Measurements from ENCODE around the gene MYCL. TPM values are rescaled to one million over a fixed set of nuclear protein-coding genes. Genes with fewer than 3 reads are reported as not detected.

The MYCL gene
- total RNA-seq, 3 donors from 2014 or later, result 0.08 to 0.38 (median 0.18) TPM

DNA sequence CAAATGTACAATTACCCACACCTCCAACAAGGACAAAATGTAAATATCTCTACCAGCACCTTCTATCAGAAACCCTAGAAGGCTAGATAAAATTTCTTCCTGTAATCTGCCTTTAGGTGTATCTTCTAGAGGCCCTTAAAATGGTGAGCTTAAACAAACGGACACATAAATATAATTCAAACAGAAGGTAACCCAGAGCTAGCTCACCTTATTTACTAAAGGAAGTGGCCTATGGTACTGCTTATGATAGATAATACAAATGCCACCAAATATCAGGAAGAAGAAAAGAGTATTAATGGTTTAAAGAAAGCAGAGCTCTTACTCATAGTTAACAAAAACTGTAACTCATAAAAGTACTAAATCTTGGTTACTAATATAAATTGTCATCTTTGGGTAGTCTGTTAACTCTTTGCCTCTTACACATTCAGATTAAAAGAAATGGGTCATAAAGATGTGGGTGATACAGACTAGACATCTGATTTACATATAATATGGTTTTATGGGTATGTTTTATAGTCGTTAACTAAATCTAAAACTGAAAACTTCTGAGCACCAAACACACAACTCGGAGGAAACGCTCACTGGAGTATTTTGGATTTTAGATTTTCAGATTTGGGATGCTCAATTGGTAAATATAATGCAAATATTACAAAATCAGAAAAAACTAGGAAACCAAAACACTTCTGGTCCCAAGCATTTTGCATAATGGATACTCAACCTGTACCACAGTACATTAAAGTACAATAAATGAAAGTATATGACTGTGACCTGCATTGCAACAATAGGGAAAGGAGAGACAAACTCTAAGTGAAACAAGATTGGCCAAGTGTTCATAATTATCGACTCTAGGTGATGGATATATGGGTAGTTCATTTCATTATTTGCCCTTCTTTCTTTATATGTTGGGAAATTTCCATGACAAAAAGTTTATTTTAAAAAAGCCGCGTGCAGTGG, 41.6 kb downstream of the MYCL start:
- Mint-ChIP-seq H3K4me1 (ENCODE audit: low read depth) (peaks cover 9% of the 10 kb centered on the region), H3K36me3 (ENCODE audit: insufficient read depth) (peaks cover 31% of the 10 kb centered on the region), H3K4me3 (no peak overlapping the region), H3K9me3 (no peaks in the 10 kb centered on the region), H3K27me3 (ENCODE audit: low read depth) (no peaks in the 10 kb centered on the region)
- DNase-seq, result no peak
- peak in 1 of 2 donors; percentile 32 for ATAC-seq

GRCh38 chr1:39858315-39858714, 43.4 kb downstream of the MYCL start:
- ATAC-seq, result no peak
- Mint-ChIP-seq H3K36me3 (ENCODE audit: insufficient read depth) (peaks cover 34% of the 10 kb centered on the region), H3K4me1 (ENCODE audit: low read depth) (peaks cover 5% of the 10 kb centered on the region)

GRCh38 chr1:39857126-39857878, 44.4 kb downstream of the MYCL start:
- H3K9me3 Mint-ChIP-seq, result no peaks in the 10 kb centered on the region
- no peak overlapping the region for H3K4me3 Mint-ChIP-seq
- H3K36me3 Mint-ChIP-seq (ENCODE audit: insufficient read depth), result peaks cover 32% of the 10 kb centered on the region
- ATAC-seq, result no peak
- no peak for DNase-seq
- H3K27me3 Mint-ChIP-seq (ENCODE audit: low read depth), result no peaks in the 10 kb centered on the region
- peaks cover 5% of the 10 kb centered on the region for H3K4me1 Mint-ChIP-seq (ENCODE audit: low read depth)

More at GRCh38 chr1:39858315-39858714, 43.4 kb downstream of the MYCL start:
- Mint-ChIP-seq H3K27me3 (ENCODE audit: low read depth) (no peaks in the 10 kb centered on the region), H3K9me3 (no peaks in the 10 kb centered on the region), H3K4me3 (no peak overlapping the region)
- DNase-seq, result no peak

DNA sequence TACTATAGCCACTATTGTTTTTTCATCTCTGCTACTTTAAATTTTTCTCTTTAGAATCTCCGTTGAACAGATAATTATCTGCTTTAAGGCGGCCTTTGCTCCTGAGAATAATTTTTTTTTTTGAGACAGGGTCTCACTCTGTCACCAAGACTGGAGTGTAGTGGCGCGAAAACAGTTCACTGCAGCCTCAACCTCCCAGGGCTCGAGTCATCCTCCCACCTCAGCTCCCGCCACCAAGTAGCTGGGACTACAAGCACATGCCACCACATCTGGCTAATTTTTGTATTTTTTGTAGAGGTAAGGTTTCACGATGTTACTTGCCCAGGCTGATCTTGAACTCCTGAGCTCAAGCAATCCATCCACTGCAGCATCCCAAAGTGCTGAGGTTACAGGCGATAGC, 47.0 kb downstream of the MYCL start:
- H3K27me3 Mint-ChIP-seq (ENCODE audit: low read depth), result no peaks in the 10 kb centered on the region
- peak in 1 of 2 donors; percentile 34 for ATAC-seq
- no peak for DNase-seq
- peaks cover 23% of the 10 kb centered on the region for H3K36me3 Mint-ChIP-seq (ENCODE audit: insufficient read depth)
- H3K4me3 Mint-ChIP-seq, result no peak overlapping the region
- H3K9me3 Mint-ChIP-seq, result no peaks in the 10 kb centered on the region
- H3K4me1 Mint-ChIP-seq (ENCODE audit: low read depth), result peaks cover 5% of the 10 kb centered on the region

DNA sequence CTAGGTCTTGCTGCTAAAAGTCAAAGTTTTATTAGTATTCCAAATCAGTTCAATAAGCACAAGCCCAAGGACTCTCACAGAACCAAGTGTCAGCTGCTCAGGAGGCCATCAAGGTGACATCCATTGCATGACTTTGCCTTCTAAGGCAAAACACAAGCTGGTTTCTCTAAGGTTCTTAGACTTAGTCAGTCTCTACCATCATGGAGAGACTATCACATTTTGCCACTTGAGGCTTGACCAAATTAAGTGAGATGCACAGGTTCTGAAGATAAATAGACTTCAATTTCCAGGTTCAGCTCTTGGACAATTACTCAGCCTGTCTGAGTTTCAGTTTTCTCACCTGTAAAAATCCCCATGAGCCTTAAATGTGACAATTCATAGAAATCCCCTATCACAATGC, 47.4 kb downstream of the MYCL start:
- peaks cover 23% of the 10 kb centered on the region for H3K36me3 Mint-ChIP-seq (ENCODE audit: insufficient read depth)
- H3K27me3 Mint-ChIP-seq (ENCODE audit: low read depth), result no peaks in the 10 kb centered on the region
- no peaks in the 10 kb centered on the region for H3K9me3 Mint-ChIP-seq
- peaks cover 5% of the 10 kb centered on the region for H3K4me1 Mint-ChIP-seq (ENCODE audit: low read depth)
- no peak overlapping the region for H3K4me3 Mint-ChIP-seq
- ATAC-seq, result peak; percentile 38 to 43
- no peak for DNase-seq

DNA sequence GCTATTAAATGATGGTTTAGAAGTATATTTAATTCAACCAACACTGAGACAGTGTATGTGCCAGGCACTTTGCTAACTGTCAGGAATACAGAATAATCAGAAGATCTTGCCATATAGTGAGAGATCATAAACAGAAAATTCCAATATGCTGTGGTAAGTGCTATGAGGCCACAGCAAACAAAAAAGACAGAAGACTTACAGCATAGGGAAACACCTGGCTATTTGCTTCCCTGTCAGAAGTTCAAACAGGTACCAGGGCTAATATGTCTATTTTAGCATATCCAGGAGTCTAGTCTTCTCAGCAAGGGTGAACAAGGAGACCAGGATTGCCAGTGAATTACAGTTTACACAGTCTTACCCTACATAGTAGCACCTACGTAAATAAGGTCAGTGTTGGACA, 48.8 kb downstream of the MYCL start:
- peaks cover 24% of the 10 kb centered on the region for H3K36me3 Mint-ChIP-seq (ENCODE audit: insufficient read depth)
- peaks cover 5% of the 10 kb centered on the region for H3K4me1 Mint-ChIP-seq (ENCODE audit: low read depth)
- DNase-seq, result no peak
- no peak overlapping the region for H3K4me3 Mint-ChIP-seq
- no peak for ATAC-seq
- no peaks in the 10 kb centered on the region for H3K27me3 Mint-ChIP-seq (ENCODE audit: low read depth)
- H3K9me3 Mint-ChIP-seq, result no peaks in the 10 kb centered on the region

GRCh38 chr1:39852214-39852791, 49.4 kb downstream of the MYCL start:
- DNase-seq (no peak), ATAC-seq (no peak)
- no peaks in the 10 kb centered on the region for H3K27me3 Mint-ChIP-seq (ENCODE audit: low read depth)
- peaks cover 5% of the 10 kb centered on the region for H3K4me1 Mint-ChIP-seq (ENCODE audit: low read depth)
- H3K4me3 Mint-ChIP-seq, result no peak overlapping the region
- peaks cover 26% of the 10 kb centered on the region for H3K36me3 Mint-ChIP-seq (ENCODE audit: insufficient read depth)
- no peaks in the 10 kb centered on the region for H3K9me3 Mint-ChIP-seq

DNA sequence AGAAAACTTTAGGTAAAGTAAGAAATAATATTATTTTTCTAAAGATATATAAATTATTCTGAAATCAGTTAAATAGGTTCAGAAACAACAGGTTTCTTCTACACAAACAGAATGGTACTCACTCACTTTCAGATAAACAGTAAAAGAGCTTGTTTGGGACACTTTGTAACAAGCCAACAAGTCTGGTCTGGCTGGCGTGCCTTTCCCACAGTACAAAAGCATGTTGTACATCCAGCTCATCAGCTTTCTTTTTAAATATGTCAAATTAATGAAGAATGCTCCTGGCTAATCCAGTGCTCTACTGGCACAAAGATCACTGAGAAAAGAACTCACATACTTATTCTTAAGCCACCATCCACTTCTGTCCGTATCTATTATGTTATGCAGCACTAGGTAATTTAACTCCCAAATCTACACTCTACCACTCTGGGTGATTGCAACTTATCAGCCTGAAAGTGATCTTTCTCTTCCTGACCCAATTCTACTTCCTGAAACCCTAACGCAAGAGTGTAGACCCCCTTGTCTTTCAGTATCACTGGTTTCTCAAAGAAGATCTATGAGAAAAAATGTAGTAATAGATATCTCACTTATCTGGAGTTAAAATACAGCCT, 51.0 kb downstream of the MYCL start:
- H3K36me3 Mint-ChIP-seq (ENCODE audit: insufficient read depth), result peaks cover 28% of the 10 kb centered on the region
- H3K4me3 Mint-ChIP-seq, result no peak overlapping the region
- peaks cover 15% of the 10 kb centered on the region for H3K4me1 Mint-ChIP-seq (ENCODE audit: low read depth)
- DNase-seq, result no peak
- ATAC-seq, result no peak
- H3K27me3 Mint-ChIP-seq (ENCODE audit: low read depth), result no peaks in the 10 kb centered on the region
- H3K9me3 Mint-ChIP-seq, result no peaks in the 10 kb centered on the region

DNA sequence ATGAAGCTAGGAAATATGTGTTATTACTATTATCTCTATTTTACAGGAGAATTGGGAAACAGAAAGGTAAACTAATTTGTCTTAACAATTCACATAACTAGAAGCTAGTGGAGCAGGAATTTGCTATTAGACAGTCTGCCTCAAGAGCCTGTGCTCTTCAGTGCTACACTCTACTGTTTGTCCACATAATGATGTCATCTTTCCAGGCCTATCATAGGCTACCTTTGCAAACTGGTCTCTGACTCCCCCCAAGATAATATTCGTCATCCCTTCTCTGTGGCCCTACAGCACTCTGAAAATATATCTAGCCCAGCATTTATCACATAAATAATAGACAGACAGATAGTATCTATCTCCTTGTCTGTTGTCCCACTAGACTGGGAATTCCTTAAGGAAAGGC, 52.5 kb downstream of the MYCL start:
- no peak overlapping the region for H3K4me3 Mint-ChIP-seq

GRCh38 chr1:39847940-39848339, 53.8 kb downstream of the MYCL start:
- no peak for DNase-seq
- H3K36me3 Mint-ChIP-seq (ENCODE audit: insufficient read depth), result peaks cover 24% of the 10 kb centered on the region
- no peaks in the 10 kb centered on the region for H3K9me3 Mint-ChIP-seq
- no peak for ATAC-seq
- no peaks in the 10 kb centered on the region for H3K27me3 Mint-ChIP-seq (ENCODE audit: low read depth)
- peaks cover 43% of the 10 kb centered on the region for H3K4me1 Mint-ChIP-seq (ENCODE audit: low read depth)
- no peak overlapping the region for H3K4me3 Mint-ChIP-seq

More for the DNA sequence above, 52.5 kb downstream of the MYCL start:
- Mint-ChIP-seq H3K9me3 (no peaks in the 10 kb centered on the region), H3K36me3 (ENCODE audit: insufficient read depth) (peaks cover 20% of the 10 kb centered on the region), H3K27me3 (ENCODE audit: low read depth) (no peaks in the 10 kb centered on the region), H3K4me1 (ENCODE audit: low read depth) (peaks cover 30% of the 10 kb centered on the region)
- no peak for ATAC-seq
- no peak for DNase-seq

DNA sequence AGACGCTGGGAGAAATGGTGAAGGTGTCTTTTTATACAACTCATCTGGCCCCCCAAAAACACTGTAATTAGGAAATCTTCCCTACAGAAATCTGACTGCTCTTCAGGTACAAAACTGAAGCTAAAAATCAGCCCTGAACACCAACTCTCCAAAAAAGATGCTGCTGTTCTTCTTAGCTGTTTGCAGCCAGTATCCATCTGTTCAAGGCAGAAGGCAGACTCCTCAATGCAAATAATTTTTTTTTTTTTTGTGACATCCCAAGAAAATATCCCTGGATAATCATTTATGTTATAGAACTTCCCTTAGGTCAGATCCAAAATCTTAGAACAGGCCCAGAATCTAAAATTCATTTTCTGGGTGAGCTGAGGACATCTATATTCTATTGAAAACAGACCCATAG, 54.9 kb downstream of the MYCL start:
- H3K4me1 Mint-ChIP-seq (ENCODE audit: low read depth), result peaks cover 54% of the 10 kb centered on the region
- H3K36me3 Mint-ChIP-seq (ENCODE audit: insufficient read depth), result peaks cover 34% of the 10 kb centered on the region
- no peaks in the 10 kb centered on the region for H3K9me3 Mint-ChIP-seq
- DNase-seq (no peak), ATAC-seq (no peak)
- H3K27me3 Mint-ChIP-seq (ENCODE audit: low read depth), result no peaks in the 10 kb centered on the region
- no peak overlapping the region for H3K4me3 Mint-ChIP-seq

GRCh38 chr1:39845569-39846566, 55.8 kb downstream of the MYCL start:
- Mint-ChIP-seq H3K9me3 (no peaks in the 10 kb centered on the region), H3K4me1 (ENCODE audit: low read depth) (peaks cover 60% of the 10 kb centered on the region), H3K36me3 (ENCODE audit: insufficient read depth) (peaks cover 42% of the 10 kb centered on the region), H3K27me3 (ENCODE audit: low read depth) (no peaks in the 10 kb centered on the region), H3K4me3 (peak overlapping the region; percentile 50)
- peak; percentile 58 for DNase-seq
- peak; percentile 91 to 93 for ATAC-seq
